OCI-LY3 (cell line): ENCODE measurements around the gene SKIDA1.
A peak's percentile ranks its signal among the peaks of the same experiment; 100 is the strongest.

Source experiments
- H2AFZ ChIP-seq: fragments of 200-600, 300-600 bp; shearing (Covaris generic); 2 replicates; pipeline ENCODE4 v1.6.0; 2014; ENCODE audit warnings: antibody characterized with exemption, low read depth, low read length
- H3K27ac ChIP-seq: fragments of 200-600, 300-600 bp; sonication (generic); 2 replicates; pipeline ENCODE4 v1.5.1; 2014; ENCODE audit warnings: mild to moderate bottlenecking, low read length, moderate library complexity, mixed read lengths
- H3K27me3 ChIP-seq: fragments of 200-600, 300-600 bp; sonication (generic); 2 replicates; pipeline ENCODE4 v1.6.1; 2014; ENCODE audit warnings: low read depth, low read length, mixed read lengths
- H3K36me3 ChIP-seq: fragments of 200-600, 300-600 bp; sonication (generic); replicated peaks from 2 replicates; pipeline ENCODE3; 2014; ENCODE audit warnings: low read depth, low read length, mixed read lengths
- H3K4me1 ChIP-seq: fragments of 300-600, 200-600 bp; sonication (generic); 2 replicates; pipeline ENCODE4 v1.6.1; 2014; ENCODE audit warnings: low read length, mixed read lengths
- H3K4me2 ChIP-seq: fragments of 200-600, 300-600 bp; sonication (generic); 2 replicates; pipeline ENCODE4 v1.6.1; 2014; ENCODE audit warnings: low read length, mixed read lengths
- H3K4me3 ChIP-seq: fragments of 300-600, 200-600 bp; sonication (generic); 2 replicates; pipeline ENCODE4 v1.5.1; 2014; ENCODE audit warnings: antibody characterized with exemption, mild to moderate bottlenecking, low read length, moderate library complexity
- H3K79me2 ChIP-seq: fragments of 300-600, 200-600 bp; shearing (Covaris generic); 2 replicates; pipeline ENCODE4 v1.6.1; 2014; ENCODE audit warnings: mild to moderate bottlenecking, low read length, mixed read lengths
- H3K9ac ChIP-seq: fragments of 300-600, 200-600 bp; shearing (Covaris generic); 2 replicates; pipeline ENCODE4 v1.6.0; 2014; ENCODE audit warnings: mild to moderate bottlenecking, low read length, moderate library complexity
- H3K9me3 ChIP-seq: fragments of 200-600, 300-600 bp; shearing (Covaris generic); 2 replicates; pipeline ENCODE4 v1.6.1; 2014; ENCODE audit warnings: low read length, mixed read lengths; ENCODE audit not compliant: insufficient read depth
- H4K20me1 ChIP-seq: fragments of 200-600, 300-600 bp; sonication (generic); 2 replicates; pipeline ENCODE4 v1.6.1; 2016; ENCODE audit warnings: low read length, mixed read lengths; ENCODE audit not compliant: insufficient read depth
- EZH2phosphoT487 ChIP-seq: fragments of 200-600 bp; shearing (Covaris generic); IDR thresholded peaks from 2 replicates; pipeline ENCODE4 v1.6.1; 2018; ENCODE audit warnings: antibody characterized with exemption, mixed run types, low read depth
- TF ChIP-seq, protein P1 (sequence below): fragments of 200-600, 300-600 bp; sonication (generic); IDR thresholded peaks from 2 replicates; pipeline ENCODE4 v1.5.1; 2014; ENCODE audit warnings: antibody characterized with exemption, low read length, low read depth

Gene SKIDA1

DNA sequence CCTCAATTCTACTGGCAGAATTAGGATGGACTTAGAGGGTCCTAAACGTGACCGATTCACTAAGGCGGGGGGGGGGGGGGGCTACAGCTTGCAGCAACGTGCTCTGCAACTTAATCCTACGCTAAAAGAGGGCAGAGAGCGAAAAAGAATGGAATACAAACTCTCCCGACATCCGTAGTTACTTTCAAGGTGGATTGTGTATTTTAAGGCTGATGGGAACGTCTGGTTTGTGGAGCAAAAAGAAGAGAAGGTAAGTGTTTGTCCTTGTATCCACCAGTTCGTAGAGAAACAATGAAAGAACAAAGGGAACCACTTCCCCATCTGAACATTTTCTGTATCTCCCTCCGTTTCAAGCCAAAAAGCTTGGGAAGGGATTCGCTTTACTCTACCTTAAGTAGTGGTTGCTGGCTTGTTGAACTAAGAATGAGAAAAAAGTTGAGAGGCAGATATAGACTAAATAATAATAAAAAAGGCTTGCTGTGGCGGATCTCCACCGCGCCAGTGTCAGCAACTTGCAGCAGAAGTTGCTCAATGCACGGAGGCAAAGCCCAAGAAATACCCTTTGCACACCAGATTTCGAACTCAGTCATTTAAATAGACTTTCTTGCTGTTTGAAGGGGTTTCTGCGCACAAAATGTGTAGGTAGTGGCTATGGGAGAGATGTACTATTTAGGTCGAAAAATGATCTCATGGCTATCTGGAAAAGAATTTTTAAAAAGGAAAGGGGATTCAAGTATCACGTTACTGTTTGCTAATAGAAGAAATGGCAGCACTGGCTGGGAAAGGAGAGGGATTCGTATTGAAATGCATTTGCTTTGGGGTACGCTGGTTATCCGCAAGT lies 736 bp downstream of the SKIDA1 start:
- H3K27me3 ChIP-seq: peaks cover 17% of the 10 kb centered on the region
- H3K36me3 ChIP-seq: no peaks in the 10 kb centered on the region
- H4K20me1 ChIP-seq: no peaks in the 10 kb centered on the region
- peak overlapping the region; percentile 92 for H2AFZ ChIP-seq
- peak overlapping the region; percentile 81 for H3K9ac ChIP-seq
- no peaks in the 10 kb centered on the region for H3K9me3 ChIP-seq
- peak overlapping the region; percentile 61 for H3K27ac ChIP-seq
- H3K4me3 ChIP-seq: peak overlapping the region; percentile 89
- TF ChIP-seq, protein P1, sequence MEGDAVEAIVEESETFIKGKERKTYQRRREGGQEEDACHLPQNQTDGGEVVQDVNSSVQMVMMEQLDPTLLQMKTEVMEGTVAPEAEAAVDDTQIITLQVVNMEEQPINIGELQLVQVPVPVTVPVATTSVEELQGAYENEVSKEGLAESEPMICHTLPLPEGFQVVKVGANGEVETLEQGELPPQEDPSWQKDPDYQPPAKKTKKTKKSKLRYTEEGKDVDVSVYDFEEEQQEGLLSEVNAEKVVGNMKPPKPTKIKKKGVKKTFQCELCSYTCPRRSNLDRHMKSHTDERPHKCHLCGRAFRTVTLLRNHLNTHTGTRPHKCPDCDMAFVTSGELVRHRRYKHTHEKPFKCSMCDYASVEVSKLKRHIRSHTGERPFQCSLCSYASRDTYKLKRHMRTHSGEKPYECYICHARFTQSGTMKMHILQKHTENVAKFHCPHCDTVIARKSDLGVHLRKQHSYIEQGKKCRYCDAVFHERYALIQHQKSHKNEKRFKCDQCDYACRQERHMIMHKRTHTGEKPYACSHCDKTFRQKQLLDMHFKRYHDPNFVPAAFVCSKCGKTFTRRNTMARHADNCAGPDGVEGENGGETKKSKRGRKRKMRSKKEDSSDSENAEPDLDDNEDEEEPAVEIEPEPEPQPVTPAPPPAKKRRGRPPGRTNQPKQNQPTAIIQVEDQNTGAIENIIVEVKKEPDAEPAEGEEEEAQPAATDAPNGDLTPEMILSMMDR: no peak
- TF ChIP-seq EZH2phosphoT487: no peak
- H3K4me2 ChIP-seq: peak overlapping the region; percentile 100
- no peaks in the 10 kb centered on the region for H3K79me2 ChIP-seq
- H3K4me1 ChIP-seq: peaks cover 5% of the 10 kb centered on the region; the same call in 1 of the 2 replicates

DNA sequence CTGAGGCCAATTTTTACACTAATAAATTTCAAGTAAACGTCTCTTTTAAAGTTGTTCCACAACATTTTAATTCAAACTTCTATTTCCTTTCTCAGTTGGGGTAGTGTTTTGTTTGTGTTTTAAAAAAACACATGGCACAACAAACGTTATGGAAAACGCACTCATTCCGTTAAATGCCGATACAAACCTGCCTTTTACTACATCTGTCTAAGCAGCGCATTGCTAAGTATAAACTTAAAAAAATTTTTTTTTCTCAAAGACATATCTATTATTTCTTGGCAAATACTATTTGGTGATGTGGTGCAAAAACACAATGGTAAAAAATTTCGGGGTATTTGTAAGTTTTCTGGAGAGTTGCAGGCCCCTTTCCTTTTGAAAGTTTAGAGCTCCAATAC lies 1.4 kb downstream of the SKIDA1 start:
- no peaks in the 10 kb centered on the region for H4K20me1 ChIP-seq
- no peaks in the 10 kb centered on the region for H3K9me3 ChIP-seq
- TF ChIP-seq, protein P1: no peak
- no peak for TF ChIP-seq EZH2phosphoT487
- no peaks in the 10 kb centered on the region for H3K79me2 ChIP-seq
- H3K36me3 ChIP-seq: no peaks in the 10 kb centered on the region
- peak overlapping the region; percentile 89 for H3K4me3 ChIP-seq
- peak overlapping the region; percentile 100 for H3K4me2 ChIP-seq
- peaks cover 10% of the 10 kb centered on the region for H3K4me1 ChIP-seq
- no peak overlapping the region for H3K27ac ChIP-seq
- H3K9ac ChIP-seq: no peak overlapping the region
- no peak overlapping the region for H2AFZ ChIP-seq
- peaks cover 19% of the 10 kb centered on the region for H3K27me3 ChIP-seq

DNA sequence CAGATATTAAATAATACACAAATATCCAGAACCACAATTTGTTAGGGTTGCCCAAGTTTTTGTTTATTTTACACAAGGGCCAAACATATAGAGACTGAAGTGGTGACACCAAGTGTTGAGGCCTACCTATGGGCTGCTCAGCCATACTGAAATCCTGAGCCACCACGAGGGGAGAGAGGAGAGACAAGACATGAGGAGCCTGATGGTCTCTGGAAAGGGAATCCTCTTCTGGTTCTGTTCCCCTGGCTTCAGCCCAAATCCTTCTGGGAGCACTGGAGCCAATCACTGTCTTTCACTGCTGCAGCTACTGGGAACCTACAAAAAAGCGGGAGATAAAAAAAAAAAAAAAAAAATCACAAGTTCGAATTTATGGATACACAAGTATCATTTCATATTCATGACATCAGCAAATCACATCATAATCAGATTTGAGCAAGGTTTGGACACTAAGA lies 1.9 kb downstream of the SKIDA1 start:
- Histone ChIP-seq H3K4me1 (peaks cover 15% of the 10 kb centered on the region), H3K9me3 (no peaks in the 10 kb centered on the region), H3K27ac (no peak overlapping the region), H3K27me3 (peaks cover 23% of the 10 kb centered on the region), H3K4me2 (no peak overlapping the region), H3K79me2 (no peaks in the 10 kb centered on the region), H2AFZ (no peak overlapping the region), H3K4me3 (no peak overlapping the region), H4K20me1 (no peaks in the 10 kb centered on the region), H3K9ac (no peak overlapping the region), H3K36me3 (no peaks in the 10 kb centered on the region)
- TF ChIP-seq, protein P1: no peak
- no peak for TF ChIP-seq EZH2phosphoT487

DNA sequence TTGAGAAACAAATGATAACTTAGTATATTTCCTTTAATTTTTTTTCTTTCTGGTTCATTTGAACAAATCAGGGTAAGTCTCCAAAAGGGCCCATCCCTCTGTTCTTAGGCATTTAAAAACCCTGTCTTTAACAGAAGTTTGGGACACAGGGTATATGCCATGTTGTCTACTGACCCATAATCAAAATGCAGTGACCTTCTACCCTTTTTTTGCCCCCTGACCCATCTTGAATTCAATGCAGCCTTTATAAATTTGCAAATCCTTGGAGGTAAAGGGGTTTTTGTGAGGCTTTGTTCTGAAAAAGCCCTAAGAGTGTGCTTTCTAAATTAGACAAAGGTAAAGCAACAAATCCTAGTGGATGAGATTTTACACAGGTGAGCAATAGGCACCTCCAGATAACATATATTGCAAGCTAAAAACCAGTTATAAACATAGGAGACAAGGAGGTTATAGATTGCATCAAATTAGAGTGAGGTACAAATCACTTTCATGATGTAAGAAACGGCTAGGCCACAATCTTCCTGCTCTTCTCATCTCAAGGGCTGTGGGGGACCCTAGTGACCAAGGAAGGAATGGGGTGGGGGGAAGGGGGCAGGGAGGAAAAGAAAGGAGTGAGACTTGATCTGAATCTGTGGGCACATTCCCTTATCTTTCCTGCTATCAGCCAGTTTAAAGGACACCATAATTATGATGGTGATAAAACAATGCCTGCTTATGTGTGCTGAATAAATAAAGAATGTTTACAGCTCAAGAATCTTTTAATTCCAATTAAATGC lies 2.7 kb downstream of the SKIDA1 start:
- no peak overlapping the region for H3K27ac ChIP-seq
- H3K4me2 ChIP-seq: no peak overlapping the region
- no peak overlapping the region for H2AFZ ChIP-seq

More for the DNA sequence above, 2.7 kb downstream of the SKIDA1 start:
- no peak for TF ChIP-seq EZH2phosphoT487
- TF ChIP-seq, protein P1: no peak
- Histone ChIP-seq H3K27me3 (peaks cover 17% of the 10 kb centered on the region), H3K4me1 (peaks cover 21% of the 10 kb centered on the region), H3K9me3 (no peaks in the 10 kb centered on the region), H3K79me2 (no peaks in the 10 kb centered on the region), H4K20me1 (no peaks in the 10 kb centered on the region), H3K9ac (no peak overlapping the region), H3K4me3 (no peak overlapping the region), H3K36me3 (no peaks in the 10 kb centered on the region)
